Mesenchymal stem cell (in vitro differentiated cells and primary cell): ENCODE results near the gene CD1C.

ENCODE experiments used
- DNase-seq: peaks from one replicate; pipeline ENCODE4 v3.0.0-alpha.2; 2013
- H2AFZ ChIP-seq: one replicate; pipeline ENCODE4 v1.6.1; 2013; ENCODE audit warnings: low read depth, mild to moderate bottlenecking, control low read depth, inconsistent platforms, low read length, moderate library complexity
- H2AK5ac ChIP-seq: 2 replicates; pipeline ENCODE4 v1.6.1; 2013; ENCODE audit warnings: low read length, moderate library complexity, mild to moderate bottlenecking, inconsistent platforms; ENCODE audit not compliant: severe bottlenecking
- H2BK120ac ChIP-seq: one replicate; pipeline ENCODE4 v1.6.1; 2013; ENCODE audit warnings: low read depth, mild to moderate bottlenecking, inconsistent platforms, low read length, moderate library complexity
- H2BK12ac ChIP-seq, 2 experiments: one replicate each; pipeline ENCODE4 v1.6.1; 2013; ENCODE audit warnings: inconsistent platforms in 2 of 2, low read length in 2 of 2, mild to moderate bottlenecking in 2 of 2, moderate library complexity in 2 of 2, control low read depth in 1 of 2
- H2BK15ac ChIP-seq: one replicate; pipeline ENCODE4 v1.6.1; 2013; ENCODE audit warnings: mild to moderate bottlenecking, low read depth, inconsistent platforms; ENCODE audit not compliant: poor library complexity, severe bottlenecking
- H2BK5ac ChIP-seq: 2 replicates; pipeline ENCODE4 v1.6.1; 2013; ENCODE audit warnings: low read depth, mild to moderate bottlenecking, low read length, control low read depth, inconsistent platforms; ENCODE audit not compliant: poor library complexity, severe bottlenecking
- H3K14ac ChIP-seq, 2 experiments: one replicate each; pipeline ENCODE4 v1.6.1; 2013; ENCODE audit warnings: inconsistent platforms in 2 of 2, low read length in 2 of 2, control low read depth in 1 of 2, mild to moderate bottlenecking in 1 of 2, moderate library complexity in 1 of 2
- H3K18ac ChIP-seq, 2 experiments: one replicate each; pipeline ENCODE4 v1.6.1; 2013; ENCODE audit warnings: inconsistent platforms in 2 of 2, low read length in 2 of 2, control low read depth in 1 of 2, low read depth in 1 of 2, mild to moderate bottlenecking in 1 of 2
- H3K23ac ChIP-seq, 2 experiments: one replicate each; pipeline ENCODE4 v1.6.1; 2013; ENCODE audit warnings: inconsistent platforms in 2 of 2, low read length in 2 of 2, mild to moderate bottlenecking in 2 of 2, moderate library complexity in 2 of 2, control low read depth in 1 of 2
- H3K27ac ChIP-seq: 2 replicates; pipeline ENCODE4 v1.5.1; 2013; ENCODE audit warnings: mild to moderate bottlenecking, moderate library complexity, low read length, control low read depth, inconsistent platforms; ENCODE audit not compliant: poor library complexity, severe bottlenecking
- H3K27me3 ChIP-seq, 2 experiments: 2 replicates each; pipeline versions ENCODE4 v1.6.1 to v1.7.0; 2013; ENCODE audit warnings: low read length in 2 of 2, mild to moderate bottlenecking in 2 of 2, moderate library complexity in 2 of 2, control low read depth in 1 of 2, inconsistent platforms in 1 of 2; ENCODE audit not compliant: control insufficient read depth in 1 of 2, insufficient read depth in 1 of 2
- H3K36me3 ChIP-seq, 2 experiments: 2 replicates each; pipeline versions ENCODE4 v1.6.1 to v1.7.0; 2013; ENCODE audit warnings: low read length in 2 of 2, control low read depth in 1 of 2, inconsistent platforms in 1 of 2, low read depth in 1 of 2, mild to moderate bottlenecking in 1 of 2; ENCODE audit not compliant: insufficient read depth in 2 of 2, control insufficient read depth in 1 of 2
- H3K4ac ChIP-seq, 2 experiments: one replicate each; pipeline ENCODE4 v1.6.1; 2013; ENCODE audit warnings: inconsistent platforms in 2 of 2, low read length in 2 of 2, mild to moderate bottlenecking in 2 of 2, moderate library complexity in 2 of 2, control low read depth in 1 of 2, low read depth in 1 of 2
- H3K4me1 ChIP-seq: 2 replicates; pipeline ENCODE4 v1.6.1; 2013; ENCODE audit warnings: low read depth, low read length, control low read depth; ENCODE audit not compliant: control insufficient read depth, insufficient read depth
- H3K4me2 ChIP-seq: 2 replicates; pipeline ENCODE4 v1.6.1; 2013; ENCODE audit warnings: low read length, mild to moderate bottlenecking, inconsistent platforms; ENCODE audit not compliant: poor library complexity, severe bottlenecking
- H3K4me3 ChIP-seq, 2 experiments: 2 replicates each; pipeline versions ENCODE4 v1.5.1 to v1.7.0; 2013; ENCODE audit warnings: low read length in 2 of 2, mild to moderate bottlenecking in 2 of 2, control low read depth in 1 of 2, low read depth in 1 of 2; ENCODE audit not compliant: insufficient read depth in 1 of 2
- H3K79me1 ChIP-seq: replicated peaks from 2 replicates; pipeline ENCODE4 v1.6.1; 2013; ENCODE audit warnings: mild to moderate bottlenecking, control low read depth, low read length, inconsistent platforms; ENCODE audit not compliant: poor library complexity, severe bottlenecking
- H3K9ac ChIP-seq: 2 replicates; pipeline ENCODE4 v1.7.0; 2013; ENCODE audit warnings: mild to moderate bottlenecking, low read length, moderate library complexity
- H3K9me3 ChIP-seq: 2 replicates; pipeline ENCODE4 v1.7.0; 2013; ENCODE audit warnings: mild to moderate bottlenecking, low read length; ENCODE audit not compliant: control insufficient read depth
- H4K8ac ChIP-seq: one replicate; pipeline ENCODE4 v1.6.1; 2013; ENCODE audit warnings: inconsistent platforms, mild to moderate bottlenecking, low read length, moderate library complexity
- H4K91ac ChIP-seq: one replicate; pipeline ENCODE4 v1.6.1; 2013; ENCODE audit warnings: mild to moderate bottlenecking, low read length, inconsistent platforms
- WGBS: methylation state at CpG from one replicate; pipeline ENCODE4 v1.1.7; 2013; ENCODE audit warnings: mixed read lengths; 5-methylcytosine and 5-hydroxymethylcytosine counted together

Gene CD1C

DNA sequence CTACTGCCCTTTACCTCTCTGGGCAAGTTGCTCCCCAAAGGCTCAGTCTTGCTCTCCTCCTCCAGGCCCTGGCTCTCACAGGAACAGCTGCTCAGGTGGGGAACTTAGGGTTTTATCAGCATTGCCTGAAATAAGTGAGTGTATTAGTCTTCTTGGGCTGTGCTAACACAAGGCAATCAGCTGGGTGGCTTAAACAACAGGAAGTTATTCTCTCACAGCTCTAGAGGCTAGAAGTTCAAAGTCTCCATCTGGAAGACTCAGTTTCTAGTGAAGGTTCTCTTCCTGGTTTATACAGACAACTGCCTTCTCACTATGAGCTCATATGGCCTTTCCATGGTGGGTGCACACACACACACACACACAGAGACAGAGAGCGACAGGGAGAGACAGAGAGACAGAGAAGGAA, 2.8 kb upstream of the CD1C start:
- Histone ChIP-seq H2AFZ (no peak overlapping the region), H3K79me1 (no peaks in the 10 kb centered on the region), H4K8ac (no peak overlapping the region), H3K14ac (no peak overlapping the region), H3K9me3 (no peaks in the 10 kb centered on the region), H2AK5ac (no peak overlapping the region), H3K4me2 (no peak overlapping the region), H2BK5ac (no peak overlapping the region), H3K27ac (no peak overlapping the region), H3K4ac (no peak overlapping the region), H2BK12ac (no peak overlapping the region), H2BK15ac (no peak overlapping the region), H3K36me3 (no peaks in the 10 kb centered on the region), H3K4me1 (no peaks in the 10 kb centered on the region), H3K23ac (no peak overlapping the region), H3K4me3 (no peak overlapping the region), H3K18ac (no peak overlapping the region), H3K27me3 (no peaks in the 10 kb centered on the region), H2BK120ac (no peak overlapping the region), H4K91ac (no peak overlapping the region), H3K9ac (no peak overlapping the region)
- no peak for DNase-seq
- no CpG with 5 or more reads among the region's 1 CpG for WGBS

DNA sequence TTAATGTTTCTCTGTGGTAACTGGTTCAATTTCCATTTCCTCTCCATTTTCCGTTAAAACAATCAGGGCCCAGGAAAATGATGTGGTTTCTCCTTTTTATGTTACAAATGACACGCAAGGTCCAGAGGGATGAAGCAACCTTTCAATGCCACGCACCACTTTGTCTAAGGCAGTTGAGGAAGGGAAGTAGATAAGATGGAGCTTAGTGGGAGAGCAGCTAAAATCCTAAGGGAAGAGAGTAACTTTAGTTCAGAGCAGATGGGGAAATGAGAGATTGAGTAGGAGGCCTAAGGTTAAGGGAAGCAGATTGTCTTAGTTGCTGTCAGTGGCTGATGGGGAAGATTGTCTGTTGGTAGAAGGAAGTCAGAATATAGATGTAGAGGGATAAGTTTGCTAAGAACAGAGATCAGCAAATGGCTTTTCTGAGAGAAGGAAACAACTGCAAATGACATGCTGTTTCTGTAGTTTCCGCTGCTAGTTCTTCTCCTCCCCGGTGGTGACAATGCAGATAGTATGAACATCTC, 660 bp downstream of the CD1C start:
- no peak overlapping the region for H2BK12ac ChIP-seq
- H3K4me1 ChIP-seq, result no peaks in the 10 kb centered on the region
- no peak overlapping the region for H3K27ac ChIP-seq
- no peaks in the 10 kb centered on the region for H3K79me1 ChIP-seq
- H3K18ac ChIP-seq, result no peak overlapping the region
- H2AK5ac ChIP-seq, result no peak overlapping the region
- no peak overlapping the region for H3K4me2 ChIP-seq
- H3K4me3 ChIP-seq, result no peak overlapping the region
- no peak overlapping the region for H3K9ac ChIP-seq
- H3K9me3 ChIP-seq, result no peaks in the 10 kb centered on the region
- WGBS, result 83% methylated on average over 5 of the region's 5 CpGs
- H2BK15ac ChIP-seq, result no peak overlapping the region
- no peak overlapping the region for H2AFZ ChIP-seq
- no peak overlapping the region for H2BK120ac ChIP-seq
- no peak overlapping the region for H3K4ac ChIP-seq
- H3K27me3 ChIP-seq, result no peaks in the 10 kb centered on the region
- no peak overlapping the region for H4K91ac ChIP-seq
- no peak overlapping the region for H3K23ac ChIP-seq
- H3K14ac ChIP-seq, result no peak overlapping the region
- H2BK5ac ChIP-seq, result no peak overlapping the region
- DNase-seq, result no peak
- no peak overlapping the region for H4K8ac ChIP-seq
- no peaks in the 10 kb centered on the region for H3K36me3 ChIP-seq

DNA sequence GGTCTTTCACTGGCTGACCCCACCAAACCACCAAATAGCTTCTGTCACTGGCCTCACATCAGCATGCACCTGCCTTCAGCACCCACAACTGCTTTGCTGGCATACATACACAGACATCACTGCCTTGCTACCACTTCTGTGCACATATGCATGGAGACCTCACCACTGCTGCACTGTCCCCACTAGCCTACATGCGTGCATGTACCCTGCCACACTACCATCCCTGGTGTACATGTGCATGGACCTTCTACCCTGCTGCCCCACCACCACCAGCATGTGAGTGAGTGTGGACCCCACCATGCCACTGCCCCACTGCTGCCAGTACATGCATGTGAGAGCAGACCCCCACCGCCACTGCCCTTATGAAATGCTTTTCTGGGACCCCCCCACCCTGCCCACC, 6.1 kb downstream of the CD1C start:
- no peak overlapping the region for H2BK12ac ChIP-seq
- no peak overlapping the region for H2AK5ac ChIP-seq
- no peak overlapping the region for H3K18ac ChIP-seq
- no peak overlapping the region for H4K91ac ChIP-seq
- H2BK5ac ChIP-seq, result no peak overlapping the region
- no peak overlapping the region for H3K23ac ChIP-seq
- no peak overlapping the region for H2AFZ ChIP-seq
- H3K36me3 ChIP-seq, result no peaks in the 10 kb centered on the region
- no peak overlapping the region for H3K4me3 ChIP-seq
- no peaks in the 10 kb centered on the region for H3K9me3 ChIP-seq
- no peak overlapping the region for H3K4ac ChIP-seq
- WGBS, result 85% methylated on average over 2 of the region's 2 CpGs
- H3K27me3 ChIP-seq, result no peaks in the 10 kb centered on the region
- no peak overlapping the region for H4K8ac ChIP-seq
- H3K4me2 ChIP-seq, result no peak overlapping the region
- no peak overlapping the region for H2BK15ac ChIP-seq
- no peak overlapping the region for H3K9ac ChIP-seq
- no peaks in the 10 kb centered on the region for H3K79me1 ChIP-seq
- H3K14ac ChIP-seq, result no peak overlapping the region
- H2BK120ac ChIP-seq, result no peak overlapping the region
- H3K4me1 ChIP-seq, result no peaks in the 10 kb centered on the region
- no peak for DNase-seq
- H3K27ac ChIP-seq, result no peak overlapping the region

DNA sequence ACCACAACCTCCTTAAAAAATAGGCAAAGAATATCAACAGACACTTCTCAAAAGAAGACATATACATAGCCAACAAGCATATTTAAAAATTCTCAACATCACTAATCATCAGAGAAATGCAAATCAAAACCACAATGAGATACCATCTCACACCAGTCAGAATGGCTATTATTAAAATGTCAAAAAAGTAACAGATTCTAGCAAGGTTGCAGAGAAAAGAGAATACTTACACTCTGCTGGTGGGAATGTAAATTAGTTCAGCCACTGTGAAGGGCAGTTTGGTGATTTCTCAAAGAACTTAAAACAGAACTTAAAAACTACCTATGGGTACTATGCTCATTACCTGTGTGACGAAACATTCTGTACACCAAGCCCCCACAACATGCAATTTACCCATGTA, 20.9 kb downstream of the CD1C start:
- Histone ChIP-seq H3K9me3 (peaks cover 16% of the 10 kb centered on the region), H4K91ac (no peak overlapping the region), H3K23ac (no peak overlapping the region), H2BK120ac (no peak overlapping the region), H2BK12ac (no peak overlapping the region), H3K9ac (no peak overlapping the region), H3K27ac (no peak overlapping the region), H4K8ac (no peak overlapping the region), H3K79me1 (no peaks in the 10 kb centered on the region), H3K4me2 (no peak overlapping the region), H3K27me3 (no peaks in the 10 kb centered on the region), H2AK5ac (no peak overlapping the region), H2AFZ (no peak overlapping the region), H3K4ac (no peak overlapping the region), H3K4me1 (no peaks in the 10 kb centered on the region), H2BK5ac (no peak overlapping the region), H3K4me3 (no peak overlapping the region), H3K36me3 (no peaks in the 10 kb centered on the region), H3K18ac (no peak overlapping the region), H3K14ac (no peak overlapping the region), H2BK15ac (no peak overlapping the region)
- no peak for DNase-seq
- WGBS, result no CpG with 5 or more reads among the region's 1 CpG
